Epithelial cell of proximal tubule (primary cell): ENCODE results near the gene GNAS. TPM values are rescaled to one million over a fixed set of nuclear protein-coding genes. Genes with fewer than 3 reads are reported as not detected.
"Not testable (repeated sequence)": the region's sequence is repeated elsewhere in the genome, so short reads cannot be mapped to it uniquely, and the experiment has no call there.

Experiments used
- DNase-seq: peaks from one replicate; pipeline ENCODE4 v3.0.0-alpha.2; 2011; ENCODE audit warnings: low read depth
- H3K4me3 ChIP-seq: 2 replicates; pipeline ENCODE4 v1.5.1; 2011; ENCODE audit warnings: low read depth, mild to moderate bottlenecking, low read length
- total RNA-seq: library from RNA; depleted of rRNA; stranded (reverse); fragments of >200 nt; gene quantifications from 2 replicates; pipeline ENCODE4 v1.2.3, GENCODE V29; 2015
- TF ChIP-seq, protein P1 (sequence below): conservative IDR thresholded peaks from 2 replicates; pipeline ENCODE4 v1.5.1; 2012; ENCODE audit warnings: low read depth, mild to moderate bottlenecking, low read length

The GNAS gene
- total RNA-seq, 1 donor from 2014 or later = 828 TPM

DNA sequence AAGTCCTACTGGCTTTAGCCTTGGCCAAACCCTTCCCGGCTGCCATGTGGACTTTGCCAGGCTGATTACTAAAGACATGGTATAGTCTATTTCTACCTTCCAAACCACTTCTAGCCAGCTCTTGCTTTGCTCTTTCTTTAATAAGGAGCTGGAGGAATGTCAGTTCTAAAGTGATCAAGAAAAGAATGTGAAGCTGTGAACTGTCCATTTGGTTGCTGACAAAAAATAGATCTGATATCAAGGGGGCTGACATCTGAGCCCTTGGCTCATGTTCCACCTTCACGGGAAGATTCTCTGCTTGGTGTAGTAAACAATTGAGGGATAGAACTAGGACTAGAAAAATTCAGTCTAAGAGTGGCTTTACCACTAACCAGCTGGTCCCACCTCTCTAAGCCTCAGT lies 24.4 kb upstream of the GNAS start:
- no peak overlapping the region for H3K4me3 ChIP-seq
- no peak for DNase-seq
- TF ChIP-seq, protein P1, sequence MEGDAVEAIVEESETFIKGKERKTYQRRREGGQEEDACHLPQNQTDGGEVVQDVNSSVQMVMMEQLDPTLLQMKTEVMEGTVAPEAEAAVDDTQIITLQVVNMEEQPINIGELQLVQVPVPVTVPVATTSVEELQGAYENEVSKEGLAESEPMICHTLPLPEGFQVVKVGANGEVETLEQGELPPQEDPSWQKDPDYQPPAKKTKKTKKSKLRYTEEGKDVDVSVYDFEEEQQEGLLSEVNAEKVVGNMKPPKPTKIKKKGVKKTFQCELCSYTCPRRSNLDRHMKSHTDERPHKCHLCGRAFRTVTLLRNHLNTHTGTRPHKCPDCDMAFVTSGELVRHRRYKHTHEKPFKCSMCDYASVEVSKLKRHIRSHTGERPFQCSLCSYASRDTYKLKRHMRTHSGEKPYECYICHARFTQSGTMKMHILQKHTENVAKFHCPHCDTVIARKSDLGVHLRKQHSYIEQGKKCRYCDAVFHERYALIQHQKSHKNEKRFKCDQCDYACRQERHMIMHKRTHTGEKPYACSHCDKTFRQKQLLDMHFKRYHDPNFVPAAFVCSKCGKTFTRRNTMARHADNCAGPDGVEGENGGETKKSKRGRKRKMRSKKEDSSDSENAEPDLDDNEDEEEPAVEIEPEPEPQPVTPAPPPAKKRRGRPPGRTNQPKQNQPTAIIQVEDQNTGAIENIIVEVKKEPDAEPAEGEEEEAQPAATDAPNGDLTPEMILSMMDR = no peak

DNA sequence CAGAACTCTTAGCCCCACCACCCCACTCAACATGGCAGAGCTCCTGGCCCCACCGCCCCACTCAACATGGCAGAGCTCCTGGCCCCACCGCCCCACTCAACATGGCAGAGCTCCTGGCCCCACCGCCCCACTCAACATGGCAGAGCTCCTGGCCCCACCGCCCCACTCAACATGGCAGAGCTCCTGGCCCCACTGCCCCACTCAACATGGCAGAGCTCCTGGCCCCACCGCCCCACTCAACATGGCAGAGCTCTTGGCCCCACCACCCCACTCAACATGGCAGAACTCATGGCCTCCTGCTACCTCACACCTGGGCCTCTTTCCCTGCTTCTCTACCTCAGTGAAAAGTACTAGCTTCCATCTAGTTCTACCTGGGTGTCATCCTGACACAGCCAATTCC lies 23.7 kb upstream of the GNAS start:
- not testable (repeated sequence) for DNase-seq, H3K4me3 ChIP-seq

DNA sequence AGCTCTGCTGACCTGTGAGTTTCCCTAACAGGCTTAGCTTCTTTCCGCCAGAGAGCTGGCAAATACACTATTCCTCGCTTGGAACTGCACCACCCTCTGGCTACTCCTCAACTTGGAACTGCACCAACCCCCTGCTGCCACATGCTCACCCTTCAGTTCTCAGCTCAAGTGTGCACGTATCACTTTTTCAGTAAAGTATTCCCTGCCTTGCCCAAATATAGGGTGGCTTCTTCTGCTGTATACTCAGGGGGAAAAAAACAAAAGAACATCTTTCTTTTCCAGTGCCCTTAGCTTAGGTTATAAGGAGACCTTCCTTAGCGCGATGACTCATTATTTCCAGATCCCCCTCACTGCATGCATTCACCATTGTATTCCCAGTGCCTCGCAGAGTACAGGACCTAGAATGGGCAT lies 23.0 kb upstream of the GNAS start:
- DNase-seq = no peak
- no peak overlapping the region for H3K4me3 ChIP-seq
- TF ChIP-seq, protein P1 = no peak

DNA sequence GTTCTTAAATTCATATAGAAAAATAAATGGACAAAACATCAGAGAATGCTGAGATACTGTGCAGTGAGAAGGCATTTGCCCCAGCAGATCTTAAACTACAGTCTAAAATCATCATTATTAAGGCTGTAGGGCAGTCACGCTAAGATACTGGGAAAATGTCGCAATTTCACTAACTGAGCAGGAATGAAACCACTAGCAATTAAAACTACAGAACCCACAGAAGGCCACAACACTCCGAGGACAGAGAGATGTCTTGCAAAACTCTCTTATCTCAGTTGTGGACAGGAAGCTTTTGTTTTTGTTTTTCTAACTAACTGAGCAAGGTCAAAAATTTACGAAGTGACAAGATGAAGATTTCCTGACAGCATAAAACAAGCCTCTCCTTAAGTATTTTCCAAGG lies 20.1 kb upstream of the GNAS start:
- no peak for DNase-seq
- no peak overlapping the region for H3K4me3 ChIP-seq

DNA sequence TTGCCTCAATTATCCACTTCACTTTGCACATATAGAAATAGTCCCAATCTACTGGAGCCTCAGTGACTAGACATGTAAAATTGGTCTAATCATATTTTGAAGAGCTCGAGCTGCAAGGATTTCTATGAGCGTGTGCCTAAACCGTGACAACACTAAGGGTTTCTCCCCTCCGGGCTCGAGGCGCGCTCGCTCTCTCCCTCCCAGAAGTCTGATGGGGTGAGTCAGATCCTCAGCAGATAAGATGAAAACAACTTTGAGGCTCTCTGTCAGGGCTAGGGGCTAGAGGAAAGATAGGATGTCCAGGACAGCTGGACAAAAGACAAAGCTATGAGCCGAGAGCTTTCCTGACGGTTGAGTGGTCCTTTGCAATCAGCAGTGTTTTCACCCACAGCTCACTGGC lies 18.6 kb upstream of the GNAS start:
- TF ChIP-seq, protein P1 = no peak
- no peak for DNase-seq
- H3K4me3 ChIP-seq = no peak overlapping the region

More for the DNA sequence above, 20.1 kb upstream of the GNAS start:
- TF ChIP-seq, protein P1 = no peak

DNA sequence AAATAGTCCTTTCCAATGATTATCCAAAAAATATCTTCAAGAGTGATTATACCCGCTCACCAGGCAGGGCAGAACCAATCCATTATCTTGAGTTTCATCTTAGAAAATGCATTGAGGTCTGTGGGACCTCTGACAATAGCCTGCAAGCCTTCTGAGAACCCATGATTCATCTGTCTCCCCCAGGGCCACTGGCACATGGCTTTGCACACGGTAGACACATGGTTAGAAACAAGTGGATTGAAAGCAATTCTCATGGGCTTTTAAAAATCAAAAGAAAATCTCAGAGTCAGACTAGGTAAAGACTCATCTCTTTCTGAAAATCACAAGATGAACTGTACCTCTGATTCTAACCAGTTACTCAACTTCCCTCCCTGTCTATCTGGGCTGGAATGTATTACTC lies 17.3 kb upstream of the GNAS start:
- H3K4me3 ChIP-seq = no peak overlapping the region
- TF ChIP-seq, protein P1 = no peak
- no peak for DNase-seq

DNA sequence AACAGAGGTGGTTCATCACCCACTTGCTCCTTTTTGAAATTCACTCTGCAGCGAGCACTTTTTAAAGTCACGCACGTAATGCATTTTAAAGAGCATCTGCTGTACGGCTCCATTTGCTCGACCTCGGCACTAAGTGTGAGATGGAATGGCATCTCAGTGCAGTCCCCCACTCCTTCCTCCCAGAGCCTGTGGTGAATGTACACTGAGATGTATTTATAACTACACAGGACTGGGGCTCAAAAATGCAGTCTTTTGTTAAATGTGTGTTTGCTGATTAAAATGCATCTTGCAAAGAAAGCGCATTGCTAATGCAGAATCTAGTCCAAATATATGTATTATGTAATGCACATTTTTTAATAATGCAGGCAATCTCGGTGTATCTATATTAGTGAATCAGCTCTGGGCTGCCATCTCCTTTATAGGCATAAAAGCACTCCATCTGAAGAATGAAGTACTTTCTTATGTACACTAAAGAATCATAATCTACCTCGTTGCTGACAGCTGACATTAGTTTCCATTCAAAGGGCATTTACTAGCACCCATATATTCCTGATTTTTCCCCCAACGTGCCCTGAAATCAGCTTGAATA lies 15.8 kb upstream of the GNAS start:
- TF ChIP-seq, protein P1 = no peak
- no peak overlapping the region for H3K4me3 ChIP-seq
- no peak for DNase-seq
